HepG2 (cell line): Measurements from ENCODE around the gene CIBAR2. TPM values are rescaled to one million over a fixed set of nuclear protein-coding genes. Genes with fewer than 3 reads are reported as not detected.

Experiments used
- BATF2 ChIP-seq: sonication (generic); formaldehyde crosslinking; IDR thresholded peaks from 2 replicates; pipeline ENCODE4 v1.8.0; 2022; ENCODE audit warnings: mild to moderate bottlenecking, missing genetic modification reagents, moderate library complexity
- CCAR2 ChIP-seq: fragments of 200-400 bp; formaldehyde crosslinking; optimal IDR thresholded peaks from 2 replicates; pipeline ENCODE3; 2018; ENCODE audit warnings: low read depth, mild to moderate bottlenecking, low read length, moderate library complexity
- ERF ChIP-seq: IDR thresholded peaks from 2 replicates; pipeline ENCODE4 v1.6.1; 2018; ENCODE audit warnings: missing biosample characterization, missing genetic modification reagents
- ESRRA ChIP-seq: sonication (generic); formaldehyde crosslinking; IDR thresholded peaks from 2 replicates; pipeline ENCODE4 v1.5.1; 2020; ENCODE audit warnings: mild to moderate bottlenecking, low read depth, missing genetic modification reagents
- FOSL2 ChIP-seq: sonication (generic); formaldehyde crosslinking; IDR thresholded peaks from 2 replicates; pipeline ENCODE4 v1.4.0; 2020; ENCODE audit warnings: missing genetic modification reagents
- FOXK1 ChIP-seq: sonication (generic); formaldehyde crosslinking; IDR thresholded peaks from 2 replicates; pipeline ENCODE4 v1.4.0; 2020; ENCODE audit warnings: low read depth, missing genetic modification reagents, borderline replicate concordance
- HMGXB3 ChIP-seq: sonication (generic); formaldehyde crosslinking; IDR thresholded peaks from 2 replicates; pipeline ENCODE4 v1.4.0; 2020; ENCODE audit warnings: missing genetic modification reagents, borderline replicate concordance
- KAT2B ChIP-seq: fragments of 150-350 bp; IDR thresholded peaks from 2 replicates; pipeline ENCODE4 v1.6.1; 2014; ENCODE audit warnings: low read depth, low read length, borderline replicate concordance
- MEIS1 ChIP-seq: sonication (generic); formaldehyde crosslinking; IDR thresholded peaks from 2 replicates; pipeline ENCODE4 v1.9.0; 2021; ENCODE audit warnings: mild to moderate bottlenecking, missing genetic modification reagents, moderate library complexity, borderline replicate concordance
- NFKBIZ ChIP-seq: IDR thresholded peaks from 2 replicates; pipeline ENCODE4 v1.6.1; 2018; ENCODE audit warnings: missing genetic modification reagents, missing compliant biosample characterization
- NR2F2 ChIP-seq: IDR thresholded peaks from 2 replicates; pipeline ENCODE4 v1.6.1; 2012; ENCODE audit warnings: low read depth, inconsistent platforms, borderline replicate concordance
- PLRG1 ChIP-seq: fragments of 450-650 bp; conservative IDR thresholded peaks from 2 replicates; pipeline ENCODE4 v1.6.1; 2016
- PRPF4 ChIP-seq: fragments of 200-400 bp; formaldehyde crosslinking; IDR thresholded peaks from 2 replicates; pipeline ENCODE4 v1.6.1; 2016; ENCODE audit warnings: low read length, low read depth; ENCODE audit not compliant: poor library complexity, severe bottlenecking
- SIN3B ChIP-seq: fragments of 150-350 bp; IDR thresholded peaks from 2 replicates; pipeline ENCODE4 v1.6.1; 2014; ENCODE audit warnings: low read length
- SNAPC2 ChIP-seq: sonication (generic); formaldehyde crosslinking; IDR thresholded peaks from 2 replicates; pipeline ENCODE4 v1.8.1; 2022; ENCODE audit warnings: mild to moderate bottlenecking, missing genetic modification reagents
- ZFX ChIP-seq: sonication (generic); formaldehyde crosslinking; IDR thresholded peaks from 2 replicates; pipeline ENCODE4 v1.4.0; 2020; ENCODE audit warnings: mild to moderate bottlenecking, low read depth, missing genetic modification reagents, moderate library complexity
- ZIK1 ChIP-seq: sonication (generic); formaldehyde crosslinking; IDR thresholded peaks from 2 replicates; pipeline ENCODE4 v1.5.0; 2020; ENCODE audit warnings: mild to moderate bottlenecking, low read depth, missing genetic modification reagents, borderline replicate concordance
- ZKSCAN1 ChIP-seq: fragments of 150-350 bp; IDR thresholded peaks from 2 replicates; pipeline ENCODE4 v1.6.1; 2014; ENCODE audit warnings: low read length
- ZMYM4 ChIP-seq: sonication (generic); formaldehyde crosslinking; IDR thresholded peaks from 2 replicates; pipeline ENCODE4 v1.8.1; 2023; ENCODE audit warnings: mild to moderate bottlenecking, missing genetic modification reagents
- ZNF124 ChIP-seq: sonication (generic); formaldehyde crosslinking; IDR thresholded peaks from 2 replicates; pipeline ENCODE4 v1.4.0; 2020; ENCODE audit warnings: missing genetic modification reagents
- ZNF350 ChIP-seq: sonication (generic); formaldehyde crosslinking; IDR thresholded peaks from 2 replicates; pipeline ENCODE4 v1.4.0; 2020; ENCODE audit warnings: mild to moderate bottlenecking, low read depth, missing genetic modification reagents, borderline replicate concordance
- ZNF761 ChIP-seq: sonication (generic); formaldehyde crosslinking; conservative IDR thresholded peaks from 2 replicates; pipeline ENCODE4 v1.4.0; 2020; ENCODE audit warnings: mild to moderate bottlenecking, missing genetic modification reagents
- ZNF766 ChIP-seq: sonication (generic); formaldehyde crosslinking; IDR thresholded peaks from 2 replicates; pipeline ENCODE4 v1.5.0; 2020; ENCODE audit warnings: missing genetic modification reagents, borderline replicate concordance
- polyA plus RNA-seq, 8 experiments: library from polyadenylated mRNA; depleted of rRNA in 3 of 8; stranded (reverse) in 7 of 8; unstranded in 1 of 8; fragments of >200 nt; fragmentation: Illumina TruSeq in 4 of 8; extraction: Trizol in 4 of 8; gene quantifications; 2 replicates each; pipeline versions ENCODE4 v1.2.1 to v1.2.3, GENCODE V29; 2011 to 2016; ENCODE audit warnings: low read depth in 4 of 8, missing spikeins in 1 of 8, mixed read lengths in 1 of 8; ENCODE audit not compliant: insufficient read depth in 1 of 8
- total RNA-seq, 5 experiments: library from RNA; depleted of rRNA; stranded (reverse); fragments of >200 nt; fragmentation: Illumina TruSeq; extraction: Trizol; gene quantifications; 2 replicates each; pipeline ENCODE4 v1.2.3, GENCODE V29; 2016; ENCODE audit warnings: low read depth in 1 of 5
- TF ChIP-seq, protein P1 (sequence below): sonication (generic); formaldehyde crosslinking; IDR thresholded peaks from 2 replicates; pipeline ENCODE4 v1.8.1; 2022; ENCODE audit warnings: mild to moderate bottlenecking, missing genetic modification reagents

CIBAR2 gene
- total and polyA plus RNA-seq, 2 of the 13 experiments (the other 11 are each of a cell fraction or from before 2014, with no cell fraction given): not detected

GRCh38 chr16:85159179-85159980, 47.1 kb upstream of the CIBAR2 start (continued):
- TF ChIP-seq KAT2B (no peak), SIN3B (no peak), BATF2 (CRISPR knock-in tag) (no peak), FOXK1 (CRISPR knock-in tag) (no peak; the same call in 1 of the 2 replicates), ZNF766 (peak; percentile 51; the same call in 1 of the 2 replicates), ERF (no peak), NFKBIZ (no peak), ZNF761 (no peak), ZNF350 (peak; percentile 68; the same call in 1 of the 2 replicates), FOSL2 (CRISPR knock-in tag) (peak; percentile 49), ZIK1 (CRISPR knock-in tag) (no peak), ESRRA (CRISPR knock-in tag) (peak; percentile 79), CCAR2 (no peak), HMGXB3 (no peak), PLRG1 (no peak), ZMYM4 (CRISPR knock-in tag) (peak; percentile 22; the same call in 1 of the 2 replicates), ZNF124 (CRISPR knock-in tag) (peak; percentile 45; the same call in 1 of the 2 replicates), NR2F2 (no peak), PRPF4 (no peak), ZFX (CRISPR knock-in tag) (peak; percentile 44), ZKSCAN1 (no peak; the same call in 1 of the 2 replicates), MEIS1 (CRISPR knock-in tag) (no peak), SNAPC2 (CRISPR knock-in tag) (peak; percentile 89; the same call in 1 of the 2 replicates)
- TF ChIP-seq, protein P1, sequence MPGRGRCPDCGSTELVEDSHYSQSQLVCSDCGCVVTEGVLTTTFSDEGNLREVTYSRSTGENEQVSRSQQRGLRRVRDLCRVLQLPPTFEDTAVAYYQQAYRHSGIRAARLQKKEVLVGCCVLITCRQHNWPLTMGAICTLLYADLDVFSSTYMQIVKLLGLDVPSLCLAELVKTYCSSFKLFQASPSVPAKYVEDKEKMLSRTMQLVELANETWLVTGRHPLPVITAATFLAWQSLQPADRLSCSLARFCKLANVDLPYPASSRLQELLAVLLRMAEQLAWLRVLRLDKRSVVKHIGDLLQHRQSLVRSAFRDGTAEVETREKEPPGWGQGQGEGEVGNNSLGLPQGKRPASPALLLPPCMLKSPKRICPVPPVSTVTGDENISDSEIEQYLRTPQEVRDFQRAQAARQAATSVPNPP: no peak; the same call in 1 of the 2 replicates
